GDM1 (cell line): ENCODE results near the gene KRT15.

ENCODE experiments used
- DNase-seq: peaks from one replicate; lab custom pipeline; 2025; lab: John Stamatoyannopoulos, UW

The KRT15 gene

DNA sequence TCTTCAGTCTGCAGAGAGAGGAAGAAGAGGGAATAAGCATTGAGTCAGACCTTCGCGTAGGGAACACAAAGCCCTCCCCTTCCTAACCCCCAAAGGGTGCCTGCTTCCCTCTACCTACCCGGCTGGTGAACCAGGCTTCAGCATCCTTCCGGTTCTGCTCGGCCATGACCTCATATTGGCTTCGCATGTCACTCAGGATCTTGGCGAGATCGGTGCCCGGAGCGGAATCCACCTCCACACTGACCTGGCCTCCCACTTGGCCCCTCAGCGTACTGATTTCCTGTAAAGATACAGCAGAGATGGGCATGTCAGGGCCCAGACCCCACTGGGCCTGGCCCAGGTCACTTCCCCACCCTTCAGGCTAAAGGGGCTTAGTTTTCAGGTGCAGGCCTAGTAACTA lies 5.6 kb upstream of the KRT15 start:
- no peak for DNase-seq

DNA sequence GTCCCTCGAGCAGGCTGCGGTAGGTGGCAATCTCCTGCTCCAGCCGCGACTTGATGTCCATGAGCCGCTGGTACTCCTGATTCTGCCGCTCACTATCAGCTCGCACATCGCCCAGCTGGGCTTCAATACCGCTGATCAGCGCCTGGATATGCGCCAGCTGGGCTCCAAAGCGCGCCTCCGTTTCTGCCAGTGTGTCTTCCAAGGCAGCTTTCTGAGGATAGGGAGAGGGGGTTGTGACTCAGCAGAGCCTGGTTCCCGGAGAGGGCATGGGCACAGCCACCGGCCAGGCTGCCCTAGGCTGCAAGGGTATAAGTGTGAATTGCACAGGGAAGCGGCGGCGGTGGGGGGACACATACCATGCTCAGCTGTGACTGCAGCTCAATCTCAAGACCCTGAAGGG lies 5.1 kb upstream of the KRT15 start:
- no peak for DNase-seq

DNA sequence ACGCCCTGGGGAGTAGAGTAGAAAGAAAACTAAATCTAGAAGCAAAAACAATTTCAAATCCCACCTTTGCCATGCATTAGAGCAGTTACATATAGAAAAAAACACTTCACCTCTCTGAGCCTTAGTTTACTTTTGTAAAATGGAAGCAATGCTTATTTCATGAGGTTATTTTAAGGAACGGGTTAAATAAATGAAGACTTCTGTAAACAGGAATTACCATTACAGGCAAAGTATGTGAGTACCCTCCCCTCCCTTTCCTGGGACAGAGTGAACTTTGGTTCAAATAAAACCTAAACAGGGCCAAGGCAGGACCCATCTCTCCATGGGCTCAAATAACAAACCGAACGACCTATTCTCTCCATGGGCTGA lies 4.5 kb upstream of the KRT15 start:
- DNase-seq, result no peak

DNA sequence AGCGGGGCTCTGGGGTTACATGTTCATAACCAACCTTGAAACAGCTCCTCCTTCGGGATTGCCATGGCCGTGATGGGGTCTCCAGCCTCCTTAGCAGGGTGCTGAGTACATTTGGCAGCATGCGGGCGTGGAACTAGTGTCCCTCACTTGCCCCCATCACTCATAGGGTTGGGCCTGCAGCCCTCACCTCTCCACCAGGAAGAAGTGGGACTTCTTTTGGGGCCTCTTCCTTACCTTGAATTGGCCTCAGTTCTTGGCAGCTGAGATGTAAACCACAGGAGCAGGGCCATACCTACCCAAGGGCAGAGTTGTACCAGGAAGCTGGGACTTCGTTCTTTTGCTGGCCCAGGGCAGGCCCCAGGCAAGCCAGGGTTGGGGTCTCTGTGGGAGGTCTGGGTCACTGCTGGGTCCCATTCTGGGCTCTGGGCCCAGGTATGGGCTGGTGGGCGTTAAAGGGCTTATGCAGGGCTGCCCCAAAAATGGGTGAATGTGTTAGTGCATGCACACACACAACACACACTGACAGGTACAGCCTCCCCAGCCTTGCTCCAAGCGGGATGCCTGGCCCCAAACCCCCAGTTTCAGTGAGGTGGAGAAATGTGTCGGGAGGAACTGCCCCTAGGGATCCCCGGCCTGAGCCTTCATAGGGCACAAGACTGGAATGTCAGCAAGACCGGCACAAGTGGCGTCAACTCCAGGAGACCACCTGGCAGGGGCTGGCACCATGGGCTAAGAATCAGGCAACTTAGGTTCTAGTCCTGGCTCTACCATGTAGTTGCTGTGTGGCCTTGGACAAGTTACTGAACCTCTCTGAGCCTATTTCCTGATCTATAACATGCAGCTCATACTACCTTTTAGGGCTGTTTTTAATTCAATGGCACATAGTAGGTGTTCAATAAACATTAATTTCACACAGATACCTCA lies 3.9 kb upstream of the KRT15 start:
- DNase-seq, result no peak

DNA sequence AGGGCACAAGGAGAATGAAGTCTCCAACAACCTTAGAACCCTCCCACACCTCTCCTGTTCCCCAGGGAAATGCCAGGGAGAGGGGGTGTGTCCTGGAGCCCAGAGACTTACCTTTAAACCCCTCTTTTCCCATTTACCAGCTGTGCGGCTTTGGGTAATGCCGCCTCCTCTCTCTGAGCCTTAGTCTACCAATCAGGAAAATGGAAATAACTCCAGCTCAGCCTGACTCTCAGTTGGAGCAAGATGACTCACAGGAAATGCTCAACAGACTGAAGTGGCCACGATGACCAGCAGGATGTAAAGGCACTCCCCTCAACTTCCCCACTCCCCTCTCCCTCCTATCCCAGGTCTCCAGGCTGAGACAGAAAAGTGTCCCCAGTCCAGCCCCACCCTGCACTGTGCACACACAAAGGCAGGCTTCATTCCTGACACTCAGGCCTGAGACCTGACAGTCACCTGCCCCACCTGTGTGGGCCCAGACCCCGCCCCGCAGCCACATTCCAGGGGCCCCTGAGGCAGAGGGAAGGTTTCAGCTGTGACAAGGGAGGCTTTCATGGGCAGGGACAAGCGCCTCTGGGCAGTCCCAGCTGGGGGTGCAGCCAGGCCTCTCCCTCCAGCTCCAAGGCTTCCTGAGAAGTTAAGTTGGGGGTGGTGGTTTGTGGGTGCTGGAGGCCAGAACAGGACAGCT lies 3.0 kb upstream of the KRT15 start:
- no peak for DNase-seq

DNA sequence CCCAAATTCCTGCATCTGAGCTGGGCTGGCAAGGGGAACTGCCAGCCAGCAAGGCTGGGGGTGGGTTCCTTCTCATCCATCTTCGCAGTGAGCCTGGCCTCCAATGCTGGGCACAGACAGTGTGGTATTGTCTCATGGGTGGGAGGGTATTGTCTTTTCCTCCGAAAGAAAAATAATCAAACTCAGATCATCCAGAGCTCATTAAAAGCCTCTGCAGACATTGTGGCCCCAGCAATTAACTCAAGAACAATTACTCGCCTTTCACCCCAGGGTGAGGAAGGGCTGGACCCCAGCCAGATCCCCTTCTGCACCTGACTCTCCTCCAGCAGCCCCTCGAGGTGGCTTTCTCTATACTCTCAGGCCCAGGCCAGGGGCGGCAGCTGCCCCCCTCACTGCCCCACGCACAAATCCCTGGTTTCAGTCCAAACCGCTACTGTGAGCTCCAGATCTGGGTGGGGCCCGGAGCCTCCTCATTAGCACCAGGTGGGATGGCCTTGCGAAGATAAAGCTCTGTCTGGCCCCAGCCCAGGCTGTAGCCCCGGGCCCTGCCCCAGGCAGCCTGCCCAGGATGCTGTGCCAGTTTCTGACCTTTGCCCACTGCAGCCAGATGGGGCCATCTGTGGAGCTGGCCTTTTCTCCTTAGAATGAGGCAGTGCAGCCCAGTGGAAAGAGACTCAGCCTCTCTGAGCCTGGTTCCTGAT lies 2.3 kb upstream of the KRT15 start:
- DNase-seq, result no peak

DNA sequence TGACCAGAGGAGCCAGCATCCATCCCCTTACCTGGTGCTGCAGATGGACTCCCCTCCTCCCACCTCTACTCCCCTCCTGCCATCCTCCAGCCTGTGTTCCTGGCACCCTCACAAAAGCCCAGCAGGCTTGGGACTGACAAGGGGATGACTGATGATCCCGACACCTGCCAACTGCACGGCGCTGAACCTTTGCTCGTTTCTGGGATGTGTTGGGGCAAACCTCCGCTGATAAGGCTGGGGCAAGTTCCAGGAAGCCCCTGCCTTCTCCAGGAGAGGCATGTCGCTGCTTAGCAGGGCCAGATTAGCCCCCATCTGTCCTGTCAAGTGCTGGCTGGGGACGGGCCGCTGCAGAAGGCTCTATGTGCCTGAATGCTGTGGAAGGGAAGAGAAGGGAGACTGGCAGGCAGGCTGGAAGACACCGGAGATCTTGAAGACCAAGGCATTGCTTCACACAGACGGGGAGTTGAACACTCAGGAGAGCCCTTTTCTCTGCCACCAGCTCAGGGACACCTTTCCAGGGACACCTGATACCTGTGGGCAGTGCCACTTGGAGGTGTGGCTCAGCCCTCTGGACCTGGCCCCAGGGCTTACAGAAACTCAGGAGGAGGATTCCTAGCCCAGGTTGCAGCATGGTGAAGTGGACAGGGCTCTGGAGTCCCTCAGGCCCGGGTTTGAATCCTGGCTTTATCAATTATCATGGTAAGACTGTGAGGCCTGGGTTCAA lies 973 bp upstream of the KRT15 start:
- no peak for DNase-seq

DNA sequence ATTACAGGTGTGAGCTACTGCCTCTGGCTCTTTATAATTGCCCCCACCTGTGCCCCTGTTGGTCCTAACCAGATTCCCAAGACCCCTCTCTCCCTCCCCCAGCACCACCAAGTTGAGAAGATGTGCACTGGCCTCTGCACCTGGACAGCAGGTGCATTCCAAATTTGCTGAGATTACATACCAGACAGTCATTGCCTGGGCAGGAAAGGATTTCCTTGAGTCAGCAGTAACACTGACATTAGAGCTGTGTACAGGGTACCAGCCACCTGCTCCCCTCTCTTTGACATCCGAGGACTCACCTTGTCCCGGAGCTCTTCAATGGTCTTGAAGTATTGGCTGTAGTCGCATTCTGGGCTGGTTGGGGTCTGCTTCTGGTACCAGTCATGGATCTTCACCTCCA lies 659 bp downstream of the KRT15 start:
- DNase-seq, result no peak

DNA sequence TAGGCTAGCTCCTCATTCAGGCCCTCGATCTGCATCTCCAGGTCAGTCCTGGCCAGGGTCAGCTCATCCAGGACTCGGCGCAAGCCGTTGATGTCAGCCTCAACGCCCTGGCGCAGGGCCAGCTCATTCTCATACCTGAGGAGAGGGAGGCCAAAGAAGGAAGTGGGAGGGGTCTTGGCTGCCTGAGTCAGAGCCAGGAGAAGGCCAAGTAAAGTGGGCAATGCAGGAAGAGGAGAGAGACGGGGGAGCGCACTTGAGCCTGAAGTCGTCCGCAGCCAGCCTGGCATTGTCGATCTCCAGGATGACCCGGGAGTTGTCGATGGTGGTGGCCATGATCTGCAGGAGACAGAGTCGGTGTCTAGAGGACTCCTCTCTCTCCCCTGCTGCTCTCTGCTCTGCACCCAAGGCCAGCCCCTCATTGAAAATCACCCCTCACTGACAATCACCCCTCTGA lies 1.8 kb downstream of the KRT15 start:
- no peak for DNase-seq

DNA sequence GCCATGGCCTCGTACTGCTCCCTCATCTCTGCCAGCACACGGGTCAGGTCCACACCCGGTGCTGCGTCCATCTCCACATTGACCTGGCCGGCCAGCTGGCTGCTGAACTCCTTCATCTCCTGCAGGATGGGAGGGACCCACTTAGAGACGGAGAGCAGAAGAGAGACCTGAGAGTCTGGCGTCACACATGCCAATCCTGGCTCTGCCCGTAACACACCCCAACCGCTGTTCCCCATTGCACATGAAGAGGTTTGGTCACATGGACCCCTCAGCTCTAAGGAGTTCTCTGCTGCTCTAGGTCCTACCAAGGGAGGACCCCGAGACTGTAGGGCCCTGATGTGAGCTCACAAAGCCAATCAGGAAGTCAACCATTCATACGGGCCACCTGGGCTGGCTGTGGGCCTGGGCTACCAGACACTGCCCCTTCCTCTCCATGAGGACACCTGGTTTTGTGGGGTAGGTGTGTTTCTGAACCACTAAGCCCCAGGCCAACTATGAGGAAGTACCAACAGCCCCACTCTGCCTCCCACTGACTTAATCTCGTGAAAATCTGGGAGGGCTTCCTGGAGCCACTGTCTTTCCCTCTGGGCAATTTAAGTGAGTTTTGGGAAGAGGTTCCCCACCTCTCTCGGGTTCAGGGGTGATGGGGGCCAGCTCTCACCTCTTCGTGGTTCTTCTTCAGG lies 2.4 kb downstream of the KRT15 start:
- no peak for DNase-seq

DNA sequence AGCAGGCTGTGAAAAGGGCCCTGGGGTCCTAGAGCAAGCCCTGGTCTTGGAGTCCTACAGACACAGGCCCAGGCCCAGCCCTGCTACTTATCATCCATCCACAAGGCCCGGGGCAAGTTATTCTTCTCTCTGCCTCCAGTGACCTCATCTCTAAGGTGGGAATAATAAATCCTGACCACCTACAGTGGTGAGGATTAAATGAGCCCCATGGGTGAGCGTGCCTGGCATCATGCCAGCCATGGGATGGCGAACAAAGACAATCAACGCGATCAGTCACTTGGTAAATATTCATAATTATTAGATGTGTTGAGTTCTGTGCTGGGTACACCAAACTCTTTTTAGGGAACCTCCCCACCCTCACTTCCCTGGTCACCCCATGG lies 5.5 kb downstream of the KRT15 start:
- DNase-seq, result no peak

DNA sequence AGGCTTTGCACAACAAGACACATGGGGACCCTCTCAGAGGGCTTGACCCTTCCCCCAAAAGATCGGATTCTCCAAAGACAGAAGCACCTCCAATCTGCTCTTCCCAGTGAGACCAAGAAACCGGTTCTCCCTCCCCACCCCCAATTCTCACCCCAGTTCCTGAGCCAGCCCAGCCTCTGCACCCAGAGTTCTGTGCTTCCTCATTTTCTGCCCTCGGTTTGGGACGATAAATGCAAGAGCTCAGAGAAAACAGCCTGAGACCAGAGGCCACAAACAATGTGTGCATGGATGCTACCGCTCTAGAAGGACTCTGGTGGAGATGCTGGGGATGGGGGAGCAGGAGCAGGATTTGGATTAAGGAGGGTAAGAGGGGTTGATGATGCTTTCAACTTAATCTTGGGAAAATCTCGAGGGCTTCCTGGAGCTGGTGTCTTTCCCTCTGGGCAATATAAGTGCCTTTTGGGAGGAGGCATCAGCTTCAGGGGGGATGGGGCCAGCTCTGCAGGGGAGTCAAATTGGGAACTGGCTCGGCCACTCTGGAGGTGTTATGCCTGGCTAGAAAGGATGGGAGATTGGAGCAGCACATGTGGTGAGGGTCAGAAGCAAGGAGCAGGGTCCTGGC lies 6.0 kb downstream of the KRT15 start:
- peak; percentile 47 for DNase-seq

DNA sequence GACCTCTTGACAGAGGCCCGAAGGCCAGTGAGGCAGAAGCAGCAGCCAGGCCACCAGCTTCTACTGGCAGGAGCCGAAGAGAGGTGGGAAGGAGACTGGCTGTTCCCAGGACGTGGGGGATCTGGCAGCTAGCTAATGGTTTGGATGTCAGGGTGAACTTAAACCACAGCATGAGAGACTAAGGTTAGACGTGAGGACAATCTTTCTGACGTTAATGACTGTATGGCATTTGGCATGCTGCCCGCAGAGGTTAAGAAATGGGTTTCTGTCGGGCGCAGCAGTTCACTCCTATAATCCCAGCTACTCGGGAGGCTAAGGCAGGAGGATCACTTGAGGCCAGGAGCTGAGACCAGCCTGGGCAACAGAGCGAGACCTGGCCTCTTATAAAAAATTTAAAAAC lies 7.0 kb downstream of the KRT15 start:
- DNase-seq, result no peak

DNA sequence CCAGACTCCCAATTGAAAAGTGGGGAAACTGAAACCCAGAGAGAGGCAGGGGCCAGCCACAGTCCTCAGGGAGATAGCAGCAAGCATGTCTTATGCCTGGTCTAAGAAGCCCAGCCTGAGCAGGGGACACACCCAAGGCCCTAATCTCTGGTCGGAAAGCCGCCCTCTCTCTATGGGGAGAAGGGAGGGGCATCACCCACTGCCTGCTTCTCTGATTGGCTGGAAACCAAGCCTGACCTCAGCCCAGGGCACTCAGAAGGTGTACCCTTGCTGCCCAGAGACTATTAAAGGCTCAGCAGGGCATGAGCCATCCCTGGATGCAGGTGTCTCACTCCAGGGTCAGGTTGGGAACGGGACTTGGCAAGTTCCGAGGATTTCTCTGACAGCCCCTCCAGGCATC lies 7.6 kb downstream of the KRT15 start:
- DNase-seq, result no peak

DNA sequence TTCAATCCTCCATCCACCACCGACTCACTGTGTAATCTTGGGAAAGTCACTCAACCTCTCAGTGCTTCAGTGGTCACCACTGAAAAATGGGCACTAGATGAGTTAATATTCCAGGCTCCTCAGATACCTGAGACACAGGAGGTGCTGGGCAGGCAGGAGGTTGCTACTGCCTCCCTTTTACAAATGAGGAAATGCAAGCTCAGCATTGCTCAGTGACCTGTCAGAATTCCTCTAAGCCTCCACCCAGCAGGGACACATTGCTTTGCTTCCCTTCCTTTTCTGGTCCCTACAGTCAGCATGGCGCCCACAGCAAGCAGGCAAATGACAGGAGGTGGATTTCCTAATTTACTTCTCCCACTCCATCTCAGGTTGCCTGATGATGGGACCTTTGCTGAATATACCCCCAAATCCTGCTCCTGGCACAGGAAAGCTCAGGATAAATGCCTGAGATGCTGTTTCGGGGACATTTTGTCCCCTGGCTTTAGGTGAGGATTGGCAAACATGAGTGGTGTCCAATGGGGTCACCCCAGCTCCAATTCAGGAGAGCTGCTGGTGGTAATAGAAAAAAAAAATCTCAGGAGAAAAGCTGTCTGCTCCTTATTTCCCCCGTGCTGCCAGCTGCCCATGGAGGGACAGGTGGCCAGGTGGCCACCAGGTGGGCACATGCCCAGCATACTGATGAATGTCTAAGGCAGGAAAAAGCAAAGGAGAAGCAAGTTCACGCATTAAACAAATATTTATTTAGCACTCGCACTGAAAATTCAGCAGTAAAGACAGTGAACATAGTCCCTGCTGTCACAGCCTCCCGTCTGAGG lies 8.2 kb downstream of the KRT15 start:
- DNase-seq, result no peak

DNA sequence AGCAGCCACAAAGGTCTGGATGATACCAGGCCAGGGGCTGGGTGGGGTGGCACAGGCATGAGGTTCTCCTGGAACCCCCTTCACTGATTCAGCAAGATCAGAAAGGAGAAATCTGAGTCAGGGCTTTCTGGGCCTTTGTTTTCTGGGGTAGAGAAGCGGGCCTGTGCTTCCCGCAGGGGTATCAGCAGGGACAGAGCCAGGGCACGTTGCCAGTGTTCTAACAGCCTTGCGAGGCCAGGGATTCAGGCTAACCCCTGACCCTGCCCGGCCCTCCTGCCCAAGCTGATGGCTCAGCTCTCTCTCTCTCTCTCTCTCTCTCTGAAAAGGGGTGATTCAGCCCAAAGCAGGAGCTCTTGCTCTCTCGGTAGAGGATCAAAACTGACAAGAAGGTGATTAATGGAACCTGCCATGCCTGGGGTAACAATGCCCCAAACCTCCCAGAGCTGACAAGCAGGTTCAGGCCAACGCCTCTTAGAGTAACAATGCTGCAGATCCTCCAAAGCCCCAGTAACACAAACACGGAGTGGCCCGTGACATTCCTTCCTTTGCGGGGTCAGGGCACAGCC lies 11.3 kb downstream of the KRT15 start:
- no peak for DNase-seq

DNA sequence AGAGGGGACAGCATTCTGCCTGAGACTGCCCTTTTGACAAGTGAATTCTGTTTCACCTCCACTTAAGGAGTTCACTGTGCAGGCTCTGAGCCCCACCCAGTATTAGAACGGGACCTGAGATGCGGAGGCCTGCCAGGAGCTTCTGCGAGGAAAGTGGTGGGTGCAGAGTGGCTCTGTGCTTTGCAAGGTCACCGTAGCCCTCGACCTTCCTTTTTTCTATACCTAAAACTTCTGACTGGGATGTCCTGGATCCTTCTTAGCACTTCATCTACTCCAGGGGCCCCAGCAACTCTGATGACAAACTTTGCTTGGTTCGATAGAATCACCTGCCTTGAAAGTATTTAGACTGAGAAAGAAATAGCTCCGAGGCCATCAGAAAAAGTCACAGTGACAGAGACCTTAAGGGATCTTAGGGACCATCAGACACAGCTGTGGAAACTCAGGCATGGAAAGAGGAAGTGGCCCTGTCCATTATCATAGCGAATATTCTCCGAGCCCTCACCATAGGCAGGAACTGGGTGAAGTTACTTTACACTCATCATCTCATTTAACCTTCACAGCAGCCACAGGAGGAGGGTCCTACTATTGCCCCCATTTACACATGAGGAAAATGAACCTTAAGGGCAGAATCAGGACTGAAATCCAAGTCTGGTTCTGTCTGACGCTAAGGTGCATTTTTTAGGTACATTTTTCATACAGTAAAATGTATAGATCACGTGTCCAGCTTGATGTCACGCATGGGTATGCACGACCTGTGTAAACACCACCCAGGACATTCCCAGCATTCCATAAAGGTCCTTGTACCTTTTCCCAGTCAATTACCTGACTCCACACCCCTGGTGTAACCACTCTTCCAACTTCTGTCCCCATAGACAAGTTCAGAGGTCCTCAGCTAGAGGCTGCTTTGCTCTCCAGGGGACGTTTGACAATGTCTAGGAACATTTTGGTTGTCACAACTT lies 12.6 kb downstream of the KRT15 start:
- no peak for DNase-seq

DNA sequence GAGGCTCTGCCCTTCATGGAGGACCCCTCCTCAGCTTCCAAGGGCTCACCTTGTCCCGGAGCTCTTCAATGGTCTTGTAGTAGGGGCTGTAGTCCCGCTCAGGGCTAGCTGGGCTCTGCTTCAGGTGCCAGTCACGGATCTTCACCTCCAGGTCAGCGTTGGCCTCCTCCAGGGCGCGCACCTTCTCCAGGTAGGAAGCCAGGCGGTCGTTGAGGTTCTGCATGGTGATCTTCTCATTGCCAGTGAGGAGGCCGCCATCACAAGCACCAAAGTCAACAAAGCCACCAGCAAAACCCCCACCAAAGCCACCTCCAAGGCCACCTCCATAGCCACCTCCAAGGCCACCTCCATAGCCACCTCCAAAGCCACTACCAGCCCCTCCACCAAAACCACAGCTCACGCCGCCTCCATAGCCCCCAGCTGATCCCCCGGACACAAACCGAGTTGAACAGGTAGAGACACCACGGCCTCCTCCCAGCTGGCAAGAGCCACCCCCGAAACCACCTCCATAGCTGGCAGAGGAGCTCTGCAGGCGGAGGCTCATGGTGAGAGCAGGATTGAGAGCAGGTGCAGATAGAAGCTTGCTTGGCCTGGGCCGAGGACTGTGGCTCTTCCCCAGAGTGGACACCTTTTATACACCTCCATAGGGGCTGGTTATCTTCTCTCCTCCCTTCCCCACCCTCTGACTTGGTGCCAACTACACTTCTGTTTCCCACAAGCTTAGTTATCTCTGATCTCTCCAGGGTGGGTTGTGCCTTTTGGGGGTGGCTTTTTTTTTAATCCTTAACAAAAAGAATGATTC lies 13.5 kb downstream of the KRT15 start, which contains the start of gene KRT13:
Gene KRT13 (minus strand): TSS at position 606 of the 802 bp plus-strand sequence. CDS start 62 bp downstream, at position 544.
- no peak for DNase-seq
